ENCODE results near the gene EXOC2.

The EXOC2 gene

GRCh38 chr6:470901-471448 lies 222.0 kb downstream of the EXOC2 start:
- H3K4me3 ChIP-seq (ENCODE audit: low read depth, low read length): no peak overlapping the region
- no peak for TF ChIP-seq CTCF (IDR thresholded peaks at IDR 0.05; ENCODE audit: low read depth, low read length)

- no peak for TF ChIP-seq CTCF (IDR thresholded peaks at IDR 0.05; ENCODE audit: low read depth, low read length)
- no peak overlapping the region for H3K4me3 ChIP-seq (ENCODE audit: low read depth, low read length)
Observed at GRCh38 chr6:470051-470900, 222.7 kb downstream of the EXOC2 start.

- TF ChIP-seq CTCF (IDR thresholded peaks at IDR 0.05; ENCODE audit: low read depth, low read length): no peak
Observed at GRCh38 chr6:467671-468082, 225.3 kb downstream of the EXOC2 start.

GRCh38 chr6:467111-467510 lies 225.8 kb downstream of the EXOC2 start:
- TF ChIP-seq CTCF (IDR thresholded peaks at IDR 0.05; ENCODE audit: low read depth, low read length): no peak

More at GRCh38 chr6:467671-468082, 225.3 kb downstream of the EXOC2 start:
- no peak overlapping the region for H3K4me3 ChIP-seq (ENCODE audit: low read depth, low read length)

GRCh38 chr6:466564-466963 lies 226.4 kb downstream of the EXOC2 start:
- no peak overlapping the region for H3K4me3 ChIP-seq (ENCODE audit: low read depth, low read length)
- no peak for TF ChIP-seq CTCF (IDR thresholded peaks at IDR 0.05; ENCODE audit: low read depth, low read length)

More at GRCh38 chr6:467111-467510, 225.8 kb downstream of the EXOC2 start:
- no peak overlapping the region for H3K4me3 ChIP-seq (ENCODE audit: low read depth, low read length)

- no peak overlapping the region for H3K4me3 ChIP-seq (ENCODE audit: low read depth, low read length)
- no peak for TF ChIP-seq CTCF (IDR thresholded peaks at IDR 0.05; ENCODE audit: low read depth, low read length)
Observed at GRCh38 chr6:465531-466348, 227.2 kb downstream of the EXOC2 start.

Measured in WI38 (cell line).